HG03354 (cell line): Measurements from ENCODE around the gene MS4A14.
A peak's percentile ranks its signal among the peaks of the same experiment; 100 is the strongest.
"Not testable (repeated sequence)": the region's sequence is repeated elsewhere in the genome, so short reads cannot be mapped to it uniquely, and the experiment has no call there.

Experiments
- ATAC-seq: cut with Tn5 transposase; IDR thresholded peaks from one replicate; pipeline ENCODE4 v1.9.1; 2021; ENCODE audit warnings: mild to moderate bottlenecking; ENCODE audit not compliant: unreplicated experiment, poor library complexity, severe bottlenecking

The MS4A14 gene

DNA sequence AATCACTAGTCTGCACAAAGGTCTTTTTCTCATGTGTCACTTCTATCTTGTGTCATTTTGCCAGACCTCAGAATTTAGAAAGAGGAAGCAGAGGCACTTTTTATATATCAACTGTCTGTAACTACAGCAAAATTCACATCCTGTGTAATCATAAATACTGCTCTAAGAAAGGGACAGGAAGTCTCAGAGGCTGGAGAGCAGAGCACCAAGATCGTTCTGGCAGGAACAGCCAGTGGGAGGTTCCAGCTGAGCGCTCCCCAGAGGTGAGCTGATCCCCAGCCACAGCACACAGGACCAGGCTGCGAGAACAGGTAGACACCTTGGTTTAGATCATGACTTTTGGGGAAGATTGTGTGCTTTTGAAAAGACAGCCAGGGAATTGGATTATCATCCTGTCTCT lies 17.9 kb upstream of the MS4A14 start, which contains the start of gene MS4A7:
Gene MS4A7, plus strand, starts transcription at position 179 of the 400 bp plus-strand sequence. CDS start 4,610 bp downstream, outside the sequence.
- ATAC-seq, result peak; percentile 90

DNA sequence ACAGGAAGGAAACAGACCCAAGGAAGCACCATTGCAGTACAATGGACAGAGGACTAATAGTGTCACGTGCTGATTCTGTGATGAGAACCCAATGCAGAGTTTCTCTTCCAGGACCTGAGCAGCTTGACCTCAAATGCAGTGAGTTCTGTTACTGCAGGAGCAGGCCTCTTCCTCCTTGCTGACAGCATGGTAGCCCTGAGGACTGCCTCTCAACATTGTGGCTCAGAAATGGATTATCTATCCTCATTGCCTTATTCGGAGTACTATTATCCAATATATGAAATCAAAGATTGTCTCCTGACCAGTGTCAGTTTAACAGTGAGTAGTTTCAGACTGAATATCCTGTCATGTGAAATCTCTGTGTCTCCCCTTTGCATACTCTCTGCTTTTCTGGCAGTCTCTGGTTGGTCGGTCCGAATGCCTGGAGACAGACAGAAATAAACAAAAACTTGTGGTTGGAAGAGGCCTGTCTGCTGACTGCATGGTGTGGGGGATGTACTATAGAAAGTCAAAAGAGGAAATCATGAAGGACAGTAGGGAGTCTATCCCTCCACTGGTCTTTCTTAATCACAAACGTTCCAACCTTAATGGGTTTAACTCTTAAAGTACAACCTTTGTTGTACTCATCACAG lies 6.9 kb upstream of the MS4A14 start:
- peak; percentile 95 for ATAC-seq

DNA sequence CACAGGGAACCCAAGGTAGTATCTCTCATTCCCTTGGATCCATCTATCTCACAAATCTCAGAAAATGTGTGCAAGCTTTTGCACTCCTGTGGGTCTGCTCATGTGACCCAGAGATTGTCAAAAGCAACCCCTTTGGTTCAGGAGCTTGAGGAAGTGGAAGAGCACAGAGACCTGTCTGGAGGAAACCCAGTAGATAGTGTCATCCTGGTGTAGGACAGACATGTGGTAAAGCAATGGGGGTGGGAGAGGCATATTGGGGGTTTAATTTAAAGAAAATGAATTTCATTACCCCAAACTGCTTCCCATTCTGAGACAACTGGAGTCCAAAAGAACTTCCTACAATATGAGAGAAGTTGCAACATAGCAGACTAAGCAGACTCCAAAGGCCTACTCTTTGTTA lies 5.8 kb upstream of the MS4A14 start:
- no peak for ATAC-seq

DNA sequence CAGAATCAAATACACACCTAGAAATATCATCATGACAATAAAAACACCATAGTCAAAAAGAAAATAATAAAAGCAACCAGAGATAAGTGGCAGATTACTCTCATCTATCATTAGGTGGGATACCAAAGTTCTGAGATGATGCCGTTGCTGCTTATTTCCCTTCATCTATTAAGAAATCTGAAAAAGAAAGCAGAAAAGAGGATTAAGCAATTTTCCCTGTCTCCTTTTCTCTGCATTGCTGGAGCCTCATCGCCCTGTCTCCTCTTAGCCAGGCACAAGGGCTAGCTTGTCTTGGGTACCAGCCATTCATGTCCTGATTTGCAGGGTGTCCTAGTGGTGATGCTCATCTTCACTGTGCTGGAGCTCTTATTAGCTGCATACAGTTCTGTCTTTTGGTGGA lies 3.9 kb upstream of the MS4A14 start:
- ATAC-seq, result no peak

DNA sequence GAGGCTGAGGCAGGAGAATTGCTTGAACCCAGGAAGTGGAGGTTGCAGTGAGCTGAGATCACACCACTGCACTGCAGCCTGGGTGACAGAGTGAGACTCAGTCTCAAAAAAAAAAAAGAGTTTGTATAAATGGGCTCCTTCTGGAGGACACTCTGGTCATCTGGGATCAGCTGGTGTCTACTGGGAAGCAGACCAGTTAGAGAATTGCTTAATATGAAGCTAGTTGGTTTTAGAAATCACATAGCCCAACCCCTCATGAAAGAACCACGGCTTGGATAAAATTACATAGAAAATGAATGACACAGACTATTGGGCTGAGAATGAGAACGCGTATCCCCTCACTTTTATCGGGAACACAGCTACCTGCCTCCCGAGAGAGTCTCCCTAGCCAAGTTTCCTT lies 3.2 kb upstream of the MS4A14 start:
- no peak for ATAC-seq

DNA sequence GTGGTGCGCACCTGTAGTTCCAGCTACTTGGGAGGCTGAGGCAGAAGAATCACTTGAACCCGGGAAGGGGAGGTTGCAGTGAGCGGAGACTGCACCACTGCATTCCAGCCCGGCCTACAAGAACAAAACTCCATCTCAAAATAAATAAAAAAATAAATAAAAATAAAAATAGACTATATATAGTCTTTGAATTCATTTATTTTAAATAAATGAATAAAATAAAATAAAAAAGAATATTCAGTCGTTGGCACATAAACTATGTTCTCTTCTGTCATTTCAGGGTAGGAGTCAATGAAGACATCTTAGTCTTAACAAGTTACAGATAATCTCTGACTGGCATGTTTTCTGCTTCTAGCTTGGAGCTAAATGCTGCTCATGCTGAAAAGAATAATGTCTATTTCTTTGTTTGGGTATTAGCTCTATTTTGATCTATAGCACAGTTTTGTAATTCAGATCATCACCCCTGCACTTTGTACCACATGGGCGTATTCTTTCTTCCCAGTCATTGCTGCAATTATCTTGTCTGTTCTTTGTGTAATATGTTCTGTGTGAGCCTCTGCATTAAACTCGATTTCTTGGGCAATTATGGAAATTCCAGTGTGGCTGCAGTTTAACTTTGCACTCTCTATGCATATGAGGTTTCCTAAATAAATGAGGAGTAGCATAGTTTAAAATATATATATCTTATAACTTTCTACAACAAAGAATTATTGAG lies 1.4 kb upstream of the MS4A14 start:
- no peak for ATAC-seq

DNA sequence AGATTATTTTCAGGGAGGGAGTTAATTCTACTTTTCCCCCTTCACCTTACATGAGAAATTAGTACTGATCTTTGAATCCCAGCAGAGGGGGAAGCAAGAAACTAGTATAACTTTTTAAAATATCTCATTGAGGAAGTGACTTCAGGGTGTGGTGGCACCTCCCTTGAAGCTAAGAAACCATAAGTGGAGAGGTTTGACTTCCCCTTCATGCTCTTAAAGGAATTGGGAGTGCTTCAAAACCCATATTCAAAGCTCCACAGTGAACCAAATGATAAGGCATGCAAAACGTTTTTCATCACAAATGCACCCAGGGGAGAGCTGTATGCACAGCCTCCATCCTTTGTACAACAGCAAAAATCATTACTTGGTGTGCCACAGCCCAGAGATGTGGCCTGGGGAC lies 540 bp downstream of the MS4A14 start:
- ATAC-seq, result peak; percentile 63

DNA sequence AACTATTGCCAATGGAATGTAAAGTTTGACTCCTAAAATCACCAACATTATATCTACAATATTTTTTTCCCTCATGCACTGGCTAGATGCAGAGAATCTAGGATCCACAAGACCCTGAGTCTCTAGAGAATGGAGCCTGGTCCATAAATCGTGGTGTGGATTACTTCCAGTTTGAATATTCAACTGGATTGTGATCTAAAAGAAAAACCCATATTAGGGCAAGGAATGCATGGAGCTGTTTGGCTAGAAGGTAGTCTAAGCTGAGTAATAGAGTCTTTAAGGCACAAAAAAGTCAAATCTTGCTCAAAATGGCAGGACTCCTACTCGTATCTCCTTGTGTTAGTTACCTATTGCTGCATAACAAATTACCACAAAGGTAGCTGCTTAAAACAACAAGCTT lies 23.8 kb downstream of the MS4A14 start:
- ATAC-seq, result no peak

DNA sequence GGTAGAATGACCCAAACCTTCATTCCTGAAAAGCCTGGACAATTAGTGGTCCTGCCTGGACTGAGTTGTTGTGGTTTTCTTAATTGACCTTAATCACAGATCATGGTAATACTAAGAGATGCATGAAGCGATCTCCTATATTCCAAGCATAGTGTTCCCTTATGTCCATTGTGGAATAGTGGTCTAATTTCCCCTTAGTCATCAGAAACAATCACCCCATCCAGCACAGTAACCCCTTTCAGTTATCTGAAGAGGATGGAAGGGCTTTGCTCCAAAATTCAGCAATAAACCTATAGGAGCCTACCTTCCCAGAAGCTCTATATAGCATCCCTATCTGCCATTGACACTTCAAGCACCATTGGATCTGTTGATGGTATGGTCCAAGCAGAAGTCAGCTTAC lies 26.4 kb downstream of the MS4A14 start:
- no peak for ATAC-seq

DNA sequence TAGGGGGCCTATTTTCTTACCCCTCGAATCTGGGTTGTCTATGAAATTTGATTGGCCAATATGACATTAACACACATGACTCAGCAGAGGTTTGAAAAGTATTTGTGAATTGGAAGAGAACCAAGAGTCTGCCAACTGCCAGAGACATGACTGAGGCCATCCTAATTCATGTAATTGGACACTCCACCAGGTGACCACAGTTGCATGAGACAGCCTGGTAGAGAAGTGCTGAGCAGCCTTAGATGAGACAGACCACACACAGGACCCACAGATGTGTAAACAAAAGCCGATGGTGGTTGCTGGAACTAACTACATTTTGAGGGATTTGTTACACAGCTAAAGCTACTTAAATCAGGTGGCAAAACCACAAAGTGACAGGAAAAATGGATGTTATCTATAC lies 32.3 kb downstream of the MS4A14 start:
- no peak for ATAC-seq

DNA sequence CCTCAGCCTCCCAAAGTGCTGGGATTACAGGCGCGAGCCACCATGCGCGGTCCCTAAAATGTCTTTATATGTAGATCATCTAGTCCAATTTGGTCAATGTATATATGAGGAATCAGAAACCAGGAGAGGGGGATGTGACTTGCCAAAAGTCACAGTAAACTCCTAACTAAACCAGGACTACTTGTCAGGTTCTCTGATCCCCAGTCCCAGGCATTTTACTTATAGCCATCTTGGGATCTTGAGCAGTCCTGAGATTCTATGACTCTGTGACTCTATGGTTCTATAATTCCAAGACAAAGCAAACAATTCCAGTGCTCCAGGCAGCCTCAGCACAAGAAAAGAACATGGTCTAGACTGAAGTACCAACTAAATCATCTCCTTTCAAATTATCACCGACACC lies 33.0 kb downstream of the MS4A14 start, which contains the start of gene MS4A5:
Gene MS4A5, plus strand, starts transcription at position 301 of the 400 bp plus-strand sequence. CDS start 103 bp downstream, outside the sequence.
- ATAC-seq, result no peak

DNA sequence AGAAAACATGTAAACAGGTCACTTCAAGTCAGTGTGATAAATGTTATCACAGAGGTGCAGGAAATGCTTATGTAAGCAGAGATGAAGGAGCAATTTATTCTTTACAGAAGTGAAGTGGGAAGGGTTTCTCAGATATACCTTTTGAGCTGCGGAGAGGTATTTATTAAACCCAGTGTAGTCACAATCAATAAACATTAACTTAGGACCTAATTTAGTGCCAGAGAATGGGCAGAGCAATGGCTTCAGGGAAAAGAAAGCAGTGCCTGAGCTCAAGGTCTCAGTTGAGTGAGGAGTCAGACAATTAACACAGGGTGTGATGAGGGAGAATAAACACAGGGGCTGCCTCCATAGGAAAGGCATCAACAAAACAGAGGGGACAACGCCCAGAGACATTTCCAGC lies 35.0 kb downstream of the MS4A14 start:
- ATAC-seq, result no peak

DNA sequence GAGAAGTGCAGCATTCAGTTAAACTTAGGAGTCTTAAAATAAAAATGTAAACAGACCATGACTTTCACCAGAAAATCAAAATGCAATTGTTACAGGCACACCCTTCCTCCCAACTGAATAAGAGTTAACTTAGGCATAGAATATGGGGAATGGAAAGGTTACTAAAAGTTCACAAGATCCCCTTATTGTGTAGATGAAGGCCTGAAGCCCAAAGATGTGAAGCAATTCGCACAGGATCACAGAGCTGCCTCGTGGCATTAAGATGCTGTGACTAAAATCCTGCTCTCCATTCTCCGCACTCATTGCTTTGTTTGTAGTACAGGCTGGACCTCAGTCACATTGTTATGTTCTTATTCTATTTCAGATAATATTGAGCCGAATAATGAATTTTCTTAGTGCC lies 37.1 kb downstream of the MS4A14 start:
- no peak for ATAC-seq

DNA sequence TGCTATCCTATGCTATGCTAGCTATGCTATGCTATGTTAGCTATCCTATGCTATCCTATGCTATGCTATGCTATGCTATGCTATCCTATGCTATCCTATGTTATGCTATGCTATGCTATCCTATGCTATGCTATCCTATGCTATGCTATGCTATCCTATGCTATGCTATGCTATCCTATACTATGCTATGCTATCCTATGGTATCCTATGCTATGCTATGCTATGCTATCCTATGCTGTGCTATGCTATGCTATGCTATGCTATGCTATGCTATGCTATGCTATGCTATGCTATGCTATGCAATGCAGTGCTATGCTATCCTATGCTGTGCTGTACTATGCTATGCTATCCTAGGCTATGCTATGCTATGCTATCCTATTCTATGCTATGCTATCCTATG lies 50.8 kb downstream of the MS4A14 start:
- ATAC-seq, result no peak

DNA sequence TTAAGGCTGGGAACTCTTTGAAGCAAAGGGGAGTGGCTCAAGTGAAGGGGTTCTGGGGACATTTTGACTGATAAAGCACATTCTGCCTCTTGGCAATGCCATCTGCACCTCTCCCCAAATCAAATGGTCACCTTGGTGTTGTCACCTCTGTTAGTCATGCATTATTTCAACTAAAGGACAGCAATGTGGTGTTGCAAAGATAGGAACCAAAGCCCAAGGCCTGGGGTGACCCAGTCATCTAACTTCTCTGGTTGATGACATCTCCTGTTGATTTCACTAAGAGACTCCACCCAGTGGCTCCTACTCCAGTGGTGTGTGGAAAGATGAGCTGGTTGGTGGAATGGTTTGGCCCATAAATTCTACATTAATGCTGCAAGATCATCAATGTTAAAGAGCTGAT lies 51.6 kb downstream of the MS4A14 start:
- no peak for ATAC-seq

DNA sequence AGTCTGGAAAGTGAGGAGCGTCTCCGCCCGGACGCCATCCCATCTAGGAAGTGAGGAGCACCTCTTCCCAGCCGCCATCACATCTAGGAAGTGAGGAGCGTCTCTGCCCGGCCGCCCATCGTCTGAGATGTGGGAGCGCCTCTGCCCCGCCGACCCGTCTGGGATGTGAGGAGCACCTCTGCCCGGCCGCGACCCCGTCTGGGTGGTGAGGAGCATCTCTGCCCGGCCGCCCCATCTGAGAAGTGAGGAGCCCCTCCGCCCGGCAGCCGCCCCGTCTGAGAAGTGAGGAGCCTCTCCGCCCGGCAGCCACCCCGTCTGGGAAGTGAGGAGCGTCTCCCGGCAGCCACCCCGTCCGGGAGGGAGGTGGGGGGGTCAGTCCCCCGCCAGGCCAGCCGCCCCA lies 54.9 kb downstream of the MS4A14 start:
- ATAC-seq, result not testable (repeated sequence)

DNA sequence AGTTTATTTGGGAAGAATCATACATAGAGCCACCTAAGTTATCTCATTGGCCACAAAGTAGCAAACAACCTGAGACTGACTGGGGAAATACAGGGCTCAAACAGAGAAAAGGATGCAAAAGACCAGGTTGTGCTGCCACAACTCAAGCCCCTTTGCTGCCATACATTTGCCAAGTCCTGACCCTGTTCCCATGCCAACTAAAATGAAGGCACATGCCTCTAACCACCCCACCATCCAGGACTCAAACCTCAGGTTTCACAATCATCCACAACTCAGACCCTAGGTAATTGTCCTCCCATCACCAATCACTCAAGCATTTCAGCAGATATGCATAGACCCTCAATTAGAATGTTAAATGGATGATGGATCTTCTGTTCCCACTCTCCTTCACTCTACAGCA lies 58.0 kb downstream of the MS4A14 start:
- ATAC-seq, result no peak

DNA sequence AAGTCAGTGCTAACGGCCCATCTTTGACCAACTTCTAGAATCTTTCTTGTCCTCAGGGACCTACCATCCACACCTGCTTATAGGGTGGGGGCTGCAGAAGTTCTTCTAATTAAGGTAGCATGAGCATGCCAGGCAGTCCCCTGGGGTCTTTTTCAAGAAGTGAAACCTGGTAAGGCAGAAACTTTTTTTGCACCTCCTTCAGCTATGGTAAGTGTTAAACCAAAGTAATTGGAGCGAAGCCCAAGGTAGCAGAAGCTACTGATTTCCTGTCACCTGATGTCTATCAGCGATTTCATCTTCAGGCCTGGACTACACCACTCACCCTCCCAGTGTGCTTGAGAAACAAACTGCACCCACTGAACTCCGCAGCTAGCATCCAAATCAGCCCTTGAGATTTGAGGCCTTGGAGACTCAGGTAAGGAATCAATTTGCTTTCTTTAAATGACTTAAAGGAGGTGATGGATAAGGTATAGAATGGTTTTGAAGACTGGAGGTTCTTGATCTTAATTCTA lies 59.3 kb downstream of the MS4A14 start, which contains the start of gene MS4A1:
Gene MS4A1, plus strand, starts transcription at position 317 of the 512 bp plus-strand sequence. CDS start 6,528 bp downstream, outside the sequence.
- peak; percentile 87 for ATAC-seq

DNA sequence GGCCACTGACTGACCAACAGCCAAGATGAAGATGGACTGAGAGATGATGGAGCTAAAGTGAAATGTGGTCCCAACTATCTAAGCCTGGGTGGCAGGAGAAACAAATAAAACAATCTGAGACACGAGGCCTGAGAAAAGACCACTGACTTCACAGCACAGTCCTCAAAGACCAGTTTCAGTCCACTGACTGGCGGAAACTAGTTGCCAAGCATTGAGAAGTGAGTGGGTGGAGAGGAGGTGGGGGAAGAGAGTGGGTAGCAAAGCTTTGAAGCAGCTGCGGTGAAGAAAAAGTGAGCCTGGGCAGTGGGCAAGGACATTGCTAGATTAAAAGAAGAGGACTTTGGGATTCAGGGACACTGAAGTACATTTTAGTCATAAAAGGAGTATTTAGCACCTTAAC lies 61.3 kb downstream of the MS4A14 start:
- peak; percentile 44 for ATAC-seq

DNA sequence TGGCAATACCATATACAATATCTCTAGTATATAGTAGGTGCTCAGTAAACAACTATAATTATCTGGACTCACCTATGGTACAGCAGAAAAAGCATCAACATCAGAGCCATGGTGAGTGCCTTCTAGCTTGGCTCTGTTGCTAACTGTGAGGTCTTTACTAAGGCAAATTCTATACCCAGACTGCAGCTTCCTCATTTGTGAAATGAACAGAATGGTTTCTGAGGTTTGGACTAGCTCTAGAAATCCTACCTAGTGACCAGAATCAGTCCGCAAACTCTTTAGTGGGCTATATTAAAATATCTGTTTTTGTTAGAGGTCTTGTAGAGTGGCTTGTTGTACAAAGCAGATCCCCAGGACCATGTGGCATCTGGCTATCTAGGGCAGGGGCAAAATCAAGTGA lies 63.1 kb downstream of the MS4A14 start:
- ATAC-seq, result no peak
